ENCODE data around the gene RGS16. TPM values are rescaled to one million over a fixed set of nuclear protein-coding genes. Genes with fewer than 3 reads are reported as not detected.

RGS16 gene
- 1 to 10 TPM in 2 of 3 donors, under 1 TPM in 1; 0.61 to 2.3 (median 1.3) TPM for total RNA-seq
- long read RNA-seq, donor 1, transcript RGS16-201 (5 exons, 2,427 nt): major isoform, 9 of 14 reads
- long read RNA-seq, donor 1, partial matches to known transcripts: 0 of 14 reads
- long read RNA-seq, donor 1, other reads (novel, unspliced or antisense): 5 of 14 reads
- long read RNA-seq, donor 2, partial matches to known transcripts: 0 of 4 reads
- long read RNA-seq, donor 2, other reads (novel, unspliced or antisense): 1 of 4 reads

GRCh38 chr1:182604175-182605164 lies at the start of gene RGS16:
Gene RGS16 (minus strand): TSS chr1:182604389. CDS start chr1:182604259, 130 bp downstream.
- ATAC-seq (peak; percentile 97), DNase-seq (peak; percentile 96 to 97 (median 96))
- Histone ChIP-seq H3K36me3 (ENCODE audit: low read depth) (no peaks in the 10 kb centered on the region), H3K4me3 (peak within 1 kb of the TSS; percentile 19), H3K4me1 (ENCODE audit: low read depth) (peaks cover 10% of the 10 kb centered on the region), H3K9me3 (no peaks in the 10 kb centered on the region)
- intact Hi-C loops (cut with DNase I, micrococcal nuclease): no loop called here
- no peak for TF ChIP-seq CTCF (IDR thresholded peaks at IDR 0.05)

- DNase-seq (no peak), ATAC-seq (no peak)
- Histone ChIP-seq H3K4me3 (no peak overlapping the region), H3K36me3 (ENCODE audit: low read depth) (no peaks in the 10 kb centered on the region), H3K9me3 (no peaks in the 10 kb centered on the region), H3K4me1 (ENCODE audit: low read depth) (no peaks in the 10 kb centered on the region)
- TF ChIP-seq CTCF (IDR thresholded peaks at IDR 0.05): no peak
- intact Hi-C loops (cut with DNase I, micrococcal nuclease): no loop called here
Measured at GRCh38 chr1:182653986-182654385, 49.8 kb upstream of the RGS16 start.

- intact Hi-C loops (cut with DNase I, micrococcal nuclease): no loop called here
- ATAC-seq (no peak), DNase-seq (no peak)
- Histone ChIP-seq H3K4me3 (no peak overlapping the region), H3K36me3 (ENCODE audit: low read depth) (no peaks in the 10 kb centered on the region), H3K4me1 (ENCODE audit: low read depth) (no peaks in the 10 kb centered on the region), H3K9me3 (no peaks in the 10 kb centered on the region)
- TF ChIP-seq CTCF (IDR thresholded peaks at IDR 0.05): no peak
Measured at GRCh38 chr1:182652933-182653332, 48.7 kb upstream of the RGS16 start.

- Histone ChIP-seq H3K9me3 (no peaks in the 10 kb centered on the region), H3K4me3 (no peak overlapping the region), H3K36me3 (ENCODE audit: low read depth) (no peaks in the 10 kb centered on the region), H3K4me1 (ENCODE audit: low read depth) (no peaks in the 10 kb centered on the region)
- DNase-seq (no peak), ATAC-seq (no peak)
- TF ChIP-seq CTCF (IDR thresholded peaks at IDR 0.05): no peak
- intact Hi-C loops (cut with DNase I, micrococcal nuclease): no loop called here
Measured at GRCh38 chr1:182651339-182651724, 47.1 kb upstream of the RGS16 start.

GRCh38 chr1:182650678-182651338 lies 46.6 kb upstream of the RGS16 start:
- TF ChIP-seq CTCF (IDR thresholded peaks at IDR 0.05): no peak
- H3K9me3 ChIP-seq: no peaks in the 10 kb centered on the region
- no peak overlapping the region for H3K4me3 ChIP-seq
- ATAC-seq: no peak
- H3K36me3 ChIP-seq (ENCODE audit: low read depth): no peaks in the 10 kb centered on the region
- no peaks in the 10 kb centered on the region for H3K4me1 ChIP-seq (ENCODE audit: low read depth)
- intact Hi-C loops (cut with DNase I, micrococcal nuclease): no loop called here
- DNase-seq: no peak

Data from mucosa of descending colon (tissue), 3 donors.